GM23338 (cell line): ENCODE results near the gene MGRN1.

Experiments used
- CREB1 ChIP-seq: fragments of 250-450 bp; sonication (Bioruptor Pico); IDR thresholded peaks from 2 replicates; pipeline ENCODE4 v1.5.0; 2020; ENCODE audit warnings: low read depth, mild to moderate bottlenecking, moderate library complexity
- EZH2 ChIP-seq: fragments of 200-600 bp; sonication (generic); IDR thresholded peaks from one replicate; pipeline ENCODE4 v1.8.0; 2017; ENCODE audit warnings: antibody characterized with exemption, mild to moderate bottlenecking, low read depth; ENCODE audit not compliant: unreplicated experiment
- EZH2phosphoT487 ChIP-seq: fragments of 200-600 bp; sonication (generic); IDR thresholded peaks from one replicate; pipeline ENCODE4 v1.8.1; 2018; ENCODE audit warnings: antibody characterized with exemption; ENCODE audit not compliant: unreplicated experiment
- JUNB ChIP-seq: IDR thresholded peaks from one replicate; pipeline ENCODE4 v1.6.1; 2016; ENCODE audit warnings: antibody characterized with exemption; ENCODE audit not compliant: unreplicated experiment
- POLR2AphosphoS5 ChIP-seq: IDR thresholded peaks from 2 replicates; pipeline ENCODE4 v1.6.1; 2016; ENCODE audit warnings: antibody characterized with exemption, low read depth
- TF ChIP-seq, protein P1 (sequence below), 2 experiments: fragments of 200-600 bp in 1 of 2; sonication (generic) in 1 of 2; conservative IDR thresholded peaks; 2 replicates each; pipeline versions ENCODE4 v1.5.1 to v1.6.1; 2016 to 2017; ENCODE audit warnings: antibody characterized with exemption in 2 of 2, low read depth in 2 of 2, mild to moderate bottlenecking in 2 of 2, moderate library complexity in 1 of 2
- TF ChIP-seq, protein P2 (sequence below): IDR thresholded peaks from one replicate; pipeline ENCODE4 v1.6.1; 2018; ENCODE audit warnings: antibody characterized with exemption; ENCODE audit not compliant: unreplicated experiment

DNA sequence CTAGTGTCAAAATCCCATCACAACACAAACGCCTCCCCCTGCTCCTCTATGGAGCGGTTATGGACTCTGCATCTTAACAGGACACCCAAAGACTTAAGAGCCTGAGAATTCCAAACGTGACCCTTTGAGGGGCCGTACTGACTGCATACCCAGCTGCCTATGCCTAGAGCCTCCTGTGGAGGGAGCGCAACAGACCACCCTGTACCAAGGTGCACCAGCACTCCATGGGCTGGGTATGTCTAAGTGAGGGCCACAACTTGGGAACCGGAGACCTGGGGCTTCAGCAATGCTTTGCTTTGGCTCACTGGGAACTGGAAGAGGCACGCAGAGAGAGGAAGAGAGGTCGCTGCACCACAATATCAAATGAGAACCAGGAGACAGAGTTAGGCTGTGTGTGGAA lies 104.0 kb downstream of the MGRN1 start:
- TF ChIP-seq, protein P1, sequence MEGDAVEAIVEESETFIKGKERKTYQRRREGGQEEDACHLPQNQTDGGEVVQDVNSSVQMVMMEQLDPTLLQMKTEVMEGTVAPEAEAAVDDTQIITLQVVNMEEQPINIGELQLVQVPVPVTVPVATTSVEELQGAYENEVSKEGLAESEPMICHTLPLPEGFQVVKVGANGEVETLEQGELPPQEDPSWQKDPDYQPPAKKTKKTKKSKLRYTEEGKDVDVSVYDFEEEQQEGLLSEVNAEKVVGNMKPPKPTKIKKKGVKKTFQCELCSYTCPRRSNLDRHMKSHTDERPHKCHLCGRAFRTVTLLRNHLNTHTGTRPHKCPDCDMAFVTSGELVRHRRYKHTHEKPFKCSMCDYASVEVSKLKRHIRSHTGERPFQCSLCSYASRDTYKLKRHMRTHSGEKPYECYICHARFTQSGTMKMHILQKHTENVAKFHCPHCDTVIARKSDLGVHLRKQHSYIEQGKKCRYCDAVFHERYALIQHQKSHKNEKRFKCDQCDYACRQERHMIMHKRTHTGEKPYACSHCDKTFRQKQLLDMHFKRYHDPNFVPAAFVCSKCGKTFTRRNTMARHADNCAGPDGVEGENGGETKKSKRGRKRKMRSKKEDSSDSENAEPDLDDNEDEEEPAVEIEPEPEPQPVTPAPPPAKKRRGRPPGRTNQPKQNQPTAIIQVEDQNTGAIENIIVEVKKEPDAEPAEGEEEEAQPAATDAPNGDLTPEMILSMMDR (conservative IDR thresholded peaks at IDR 0.05; ENCODE audit: low read depth in 2 of 2) = no peak
- no peak for TF ChIP-seq POLR2AphosphoS5
- TF ChIP-seq EZH2phosphoT487 = no peak
- TF ChIP-seq JUNB = no peak
- no peak for TF ChIP-seq EZH2
- TF ChIP-seq, protein P2, sequence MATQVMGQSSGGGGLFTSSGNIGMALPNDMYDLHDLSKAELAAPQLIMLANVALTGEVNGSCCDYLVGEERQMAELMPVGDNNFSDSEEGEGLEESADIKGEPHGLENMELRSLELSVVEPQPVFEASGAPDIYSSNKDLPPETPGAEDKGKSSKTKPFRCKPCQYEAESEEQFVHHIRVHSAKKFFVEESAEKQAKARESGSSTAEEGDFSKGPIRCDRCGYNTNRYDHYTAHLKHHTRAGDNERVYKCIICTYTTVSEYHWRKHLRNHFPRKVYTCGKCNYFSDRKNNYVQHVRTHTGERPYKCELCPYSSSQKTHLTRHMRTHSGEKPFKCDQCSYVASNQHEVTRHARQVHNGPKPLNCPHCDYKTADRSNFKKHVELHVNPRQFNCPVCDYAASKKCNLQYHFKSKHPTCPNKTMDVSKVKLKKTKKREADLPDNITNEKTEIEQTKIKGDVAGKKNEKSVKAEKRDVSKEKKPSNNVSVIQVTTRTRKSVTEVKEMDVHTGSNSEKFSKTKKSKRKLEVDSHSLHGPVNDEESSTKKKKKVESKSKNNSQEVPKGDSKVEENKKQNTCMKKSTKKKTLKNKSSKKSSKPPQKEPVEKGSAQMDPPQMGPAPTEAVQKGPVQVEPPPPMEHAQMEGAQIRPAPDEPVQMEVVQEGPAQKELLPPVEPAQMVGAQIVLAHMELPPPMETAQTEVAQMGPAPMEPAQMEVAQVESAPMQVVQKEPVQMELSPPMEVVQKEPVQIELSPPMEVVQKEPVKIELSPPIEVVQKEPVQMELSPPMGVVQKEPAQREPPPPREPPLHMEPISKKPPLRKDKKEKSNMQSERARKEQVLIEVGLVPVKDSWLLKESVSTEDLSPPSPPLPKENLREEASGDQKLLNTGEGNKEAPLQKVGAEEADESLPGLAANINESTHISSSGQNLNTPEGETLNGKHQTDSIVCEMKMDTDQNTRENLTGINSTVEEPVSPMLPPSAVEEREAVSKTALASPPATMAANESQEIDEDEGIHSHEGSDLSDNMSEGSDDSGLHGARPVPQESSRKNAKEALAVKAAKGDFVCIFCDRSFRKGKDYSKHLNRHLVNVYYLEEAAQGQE = no peak
- no peak for TF ChIP-seq CREB1
